Cardiac septum (tissue), 1 donor: ENCODE data around the gene MYDGF. TPM values are rescaled to one million over a fixed set of nuclear protein-coding genes. Genes with fewer than 3 reads are reported as not detected.
"Not testable (repeated sequence)": the region's sequence is repeated elsewhere in the genome, so short reads cannot be mapped to it uniquely, and the experiment has no call there.

ENCODE experiments used
- DNase-seq: peaks from one replicate; pipeline ENCODE4 v3.0.0-alpha.2; 2020; ENCODE audit warnings: low spot score
- intact Hi-C: fragments of 100-400 bp; cut with DNase I; formaldehyde crosslinking; loops from one replicate; pipeline ENCODE4 v1.14.0; 2022
- long read RNA-seq: library from polyadenylated mRNA; unstranded; transcript quantifications from one replicate; pipeline ENCODE4 v2.0.0, GENCODE V29; 2021
- total RNA-seq: library from RNA; stranded (reverse); fragmentation: NEBNext Ultra II Directional; extraction: Animal tissue kit (Norgen Biotek cat#: 25700); gene quantifications from one replicate; pipeline ENCODE4 v1.2.1, GENCODE V29; 2021
- donor health status: DM: no; HTN: no; CAD: no.

Gene MYDGF
- 37.1 TPM for total RNA-seq
- long read RNA-seq, transcript MYDGF-201 (6 exons, 1,018 nt): major isoform, 56 of 75 reads
- long read RNA-seq, partial matches to known transcripts: 15 of 75 reads
- long read RNA-seq, other reads (novel, unspliced or antisense): 4 of 75 reads

DNA sequence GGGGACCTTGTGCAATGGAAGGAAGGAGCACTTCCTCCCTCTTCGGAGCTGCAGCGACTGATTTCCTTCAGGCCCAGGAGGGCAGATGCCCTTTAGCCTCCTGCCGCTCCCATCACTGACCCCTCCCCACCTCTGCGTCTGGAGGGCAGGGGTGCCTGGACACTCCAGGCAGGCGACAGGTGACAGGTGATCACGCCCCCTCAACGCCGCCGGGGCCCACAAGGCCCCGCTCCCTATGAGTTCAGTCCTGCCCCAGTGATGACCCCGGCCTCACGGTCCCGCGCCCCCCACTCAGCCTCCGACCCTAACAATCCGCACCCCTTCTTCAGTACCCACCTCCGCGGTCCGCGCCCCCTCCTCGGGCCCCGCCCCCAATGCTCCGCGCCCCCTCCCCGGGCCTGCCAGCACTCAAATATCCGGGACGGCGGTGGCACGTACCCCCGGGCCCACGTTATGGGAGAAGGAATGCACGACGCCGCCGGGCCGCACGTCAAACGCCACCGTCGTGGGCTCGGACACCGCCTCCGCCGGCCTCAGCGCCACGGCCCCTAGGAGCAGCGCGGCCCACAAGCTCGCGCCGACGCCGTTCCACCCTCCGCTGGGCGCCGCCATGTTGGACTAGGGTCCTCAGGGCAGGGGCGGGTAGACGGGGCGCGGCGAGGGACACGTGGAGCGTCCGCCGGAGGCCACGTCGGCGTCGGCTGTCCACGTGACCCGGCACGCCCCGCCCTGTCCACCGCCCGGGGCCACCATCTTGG is at the start of gene MYDGF:
TSS of gene MYDGF (minus strand) at position 620 of the 758 bp plus-strand sequence. CDS start at position 612, 8 bp downstream.
- intact Hi-C loops: no loop called here
- peak; percentile 96 for DNase-seq

DNA sequence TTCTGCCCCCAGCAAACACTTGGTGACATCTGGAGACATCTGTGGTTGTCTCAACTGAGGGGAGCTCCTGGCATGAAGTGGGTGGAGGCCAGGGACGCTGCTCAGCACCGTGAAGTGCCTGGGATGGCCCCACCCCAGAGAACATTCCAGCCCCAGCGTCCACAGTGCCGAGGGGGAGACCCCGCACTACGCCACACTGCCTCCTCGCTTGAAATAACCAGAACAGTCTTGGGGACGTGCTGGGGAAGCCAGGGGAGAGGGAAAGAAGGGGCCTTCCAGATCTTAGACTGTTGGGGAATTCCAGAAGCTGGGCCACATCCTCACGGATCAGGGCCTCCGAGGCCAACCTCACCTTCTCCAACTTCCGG is 49.3 kb upstream of the MYDGF start:
- DNase-seq: no peak

DNA sequence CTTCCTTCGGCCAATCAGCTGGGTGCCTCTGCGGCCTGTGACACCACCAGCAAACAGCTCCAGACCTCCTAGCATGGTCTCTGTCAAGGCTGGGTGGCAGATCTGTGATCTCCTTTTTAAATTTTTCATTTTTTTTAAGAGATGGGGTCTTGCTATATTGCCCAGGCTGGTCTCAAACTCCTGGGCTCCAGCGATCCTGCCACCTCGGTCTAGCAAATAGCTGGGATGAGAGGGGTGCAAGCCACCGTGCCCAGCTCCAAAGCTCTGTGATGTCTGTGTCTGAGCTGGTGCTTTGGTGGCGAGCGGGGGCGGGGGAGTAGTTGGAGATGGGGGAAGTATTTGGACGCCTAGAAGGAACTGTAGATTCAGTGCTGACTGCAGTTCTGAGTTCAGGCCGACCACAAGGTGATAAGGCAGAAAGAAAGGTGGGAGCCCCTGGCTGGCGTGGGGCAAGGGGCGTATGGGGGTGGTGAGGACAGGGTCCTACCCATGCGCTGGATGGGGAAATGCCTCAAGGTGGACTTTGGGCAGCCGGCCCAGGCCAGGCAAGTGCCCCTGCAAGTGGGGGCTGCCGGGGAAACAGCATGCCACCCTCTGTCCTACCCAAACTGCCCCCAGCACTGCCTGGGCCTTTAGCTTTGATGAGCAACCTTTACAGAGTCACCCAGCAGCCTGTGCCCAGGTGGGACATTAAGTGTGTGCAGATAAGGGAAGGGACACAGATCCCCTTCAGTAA is 48.0 kb upstream of the MYDGF start:
- intact Hi-C loops: no loop called here
- no peak for DNase-seq

More for the DNA sequence above, 49.3 kb upstream of the MYDGF start:
- intact Hi-C loops: no loop called here

DNA sequence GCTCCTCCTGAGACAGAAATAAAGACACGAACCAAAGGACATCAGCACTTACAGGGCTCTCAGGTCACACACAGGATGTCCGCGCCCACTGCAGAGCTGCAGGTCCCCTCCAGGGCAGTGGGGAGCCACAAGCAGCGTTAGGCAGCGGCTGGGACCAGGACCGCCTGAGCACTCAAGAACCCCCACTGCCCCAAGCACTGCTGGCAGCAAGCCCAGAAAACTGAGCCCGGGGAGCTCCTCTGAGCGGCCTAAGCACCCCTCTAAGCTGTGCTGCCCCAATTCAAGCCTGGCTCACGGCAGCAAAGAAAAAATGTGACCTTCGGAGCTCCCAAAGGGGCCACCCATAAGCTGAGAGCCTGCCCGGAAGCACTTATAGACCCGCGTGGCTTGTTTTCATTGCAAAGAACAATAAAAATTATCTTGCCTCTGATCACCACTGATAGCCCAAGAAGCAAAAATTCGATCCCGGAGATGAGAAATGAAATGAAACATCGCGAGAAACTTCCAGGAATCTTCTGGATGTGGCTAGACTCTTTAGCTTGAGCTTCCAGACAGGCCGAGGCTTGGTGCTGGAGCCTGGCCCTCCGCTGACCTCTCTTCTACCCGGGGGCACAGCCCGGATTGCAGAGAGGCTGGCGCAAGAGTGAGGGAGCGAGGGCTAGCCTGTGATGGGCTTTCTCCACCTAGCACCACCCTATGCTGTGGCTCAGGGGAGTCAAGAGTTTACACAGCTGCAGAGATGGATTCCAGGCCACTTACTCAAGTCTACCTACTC is 47.2 kb upstream of the MYDGF start:
- no peak for DNase-seq
- intact Hi-C loops: no loop called here

DNA sequence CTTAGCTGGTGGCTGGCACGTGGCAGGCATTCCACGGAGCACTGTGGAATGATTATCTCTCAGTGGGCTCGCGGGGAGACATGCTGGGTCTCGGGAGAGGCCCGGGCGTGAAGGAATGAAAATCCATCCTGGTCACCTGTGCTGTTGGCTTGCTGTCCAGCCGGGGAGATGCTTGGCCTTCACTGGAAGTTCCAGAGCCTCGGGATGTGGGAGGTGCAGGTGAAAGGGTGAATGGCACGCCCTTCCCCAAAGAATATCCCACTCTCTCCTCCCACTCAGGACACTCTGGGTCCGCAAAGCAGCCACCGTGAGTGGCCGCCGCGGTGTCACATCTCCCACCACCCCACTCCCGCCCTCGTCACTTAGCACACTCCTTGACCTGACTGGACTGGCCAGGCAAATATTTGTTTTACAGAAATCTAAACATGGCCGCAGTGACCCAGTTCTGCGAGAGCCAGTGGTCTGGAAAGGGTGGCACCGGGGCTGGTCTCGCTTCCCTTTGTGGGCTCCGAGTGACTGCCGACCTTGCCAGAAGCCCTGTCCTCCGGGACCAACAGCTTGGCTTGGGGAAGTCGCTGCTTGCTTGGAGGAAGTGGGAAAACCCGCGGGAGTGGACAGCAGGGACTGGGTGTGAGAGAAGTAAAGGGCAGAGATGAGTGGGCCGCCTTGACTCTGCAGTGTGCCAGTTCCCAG is 45.5 kb upstream of the MYDGF start:
- intact Hi-C loops: no loop called here
- no peak for DNase-seq

DNA sequence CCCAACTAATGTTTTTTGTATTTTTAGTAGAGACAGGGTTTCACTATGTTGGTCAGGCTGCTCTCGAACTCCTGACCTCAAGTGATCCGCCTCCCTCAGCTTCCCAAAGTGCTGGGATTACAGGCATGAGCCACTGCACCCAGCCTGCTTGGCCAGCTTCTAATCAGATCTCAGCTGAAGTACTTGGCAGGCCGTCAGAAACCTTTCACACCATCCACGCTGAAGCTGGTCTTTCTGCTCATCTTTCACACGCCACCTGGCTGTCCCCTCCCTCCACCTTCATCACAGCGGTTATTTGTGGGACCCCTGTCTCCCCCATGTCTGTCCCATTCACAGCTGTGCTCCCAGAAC is 45.0 kb upstream of the MYDGF start:
- DNase-seq, intact Hi-C loops: not testable (repeated sequence)

DNA sequence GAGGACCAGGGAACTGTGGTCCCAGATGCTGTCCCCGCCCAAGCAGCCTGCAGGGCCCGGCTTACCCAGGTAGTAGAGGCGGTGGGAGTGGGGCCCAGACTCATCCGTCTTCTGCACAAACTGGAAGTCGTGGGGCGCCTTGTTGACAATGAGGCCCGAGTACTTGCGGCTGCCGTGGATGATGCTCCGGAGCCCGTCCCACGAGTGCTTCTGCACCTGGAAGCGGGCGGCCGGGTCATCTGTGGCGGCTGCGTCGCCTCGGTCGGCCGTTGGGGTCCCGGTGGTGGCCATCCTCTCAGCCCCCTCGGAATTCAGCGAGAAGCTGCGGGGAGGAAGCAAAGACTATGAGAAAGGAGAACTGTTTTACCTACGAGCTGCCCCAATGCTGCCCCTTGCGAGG is 43.9 kb upstream of the MYDGF start:
- DNase-seq: no peak
- intact Hi-C loops: no loop called here

DNA sequence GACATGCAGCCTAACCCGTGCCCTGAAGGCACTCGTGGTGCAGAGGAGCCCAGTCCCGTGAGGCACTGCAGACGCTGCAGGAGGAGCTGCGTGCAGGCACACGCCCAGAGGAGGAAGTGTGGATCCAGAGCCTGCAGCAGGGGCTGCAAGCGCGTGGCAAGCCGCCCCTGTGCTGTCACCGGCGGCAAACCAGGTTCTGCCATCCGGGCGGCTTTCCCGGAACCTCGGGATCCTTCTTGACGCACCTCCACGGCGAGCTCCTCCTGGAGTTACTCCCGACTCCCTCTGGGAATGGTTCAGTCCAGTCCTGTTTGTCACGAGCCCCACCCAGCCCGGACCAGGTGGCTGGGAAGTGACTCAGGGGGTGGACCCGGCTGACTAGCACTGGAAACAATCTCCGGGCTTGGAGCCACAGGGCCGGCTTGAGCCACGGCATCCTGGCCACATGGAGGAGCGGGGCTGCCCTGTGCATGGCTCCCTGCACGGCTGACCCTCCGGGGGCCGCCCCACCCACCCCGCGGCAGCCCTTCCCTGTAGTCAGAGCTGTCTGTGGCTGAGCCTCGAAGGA is 43.3 kb upstream of the MYDGF start:
- intact Hi-C loops: loop anchor here (2.0 kb wide), 1 partner anchor 75 kb away; the partner anchor contains the start of gene TNFAIP8L1
- peak; percentile 92 for DNase-seq

DNA sequence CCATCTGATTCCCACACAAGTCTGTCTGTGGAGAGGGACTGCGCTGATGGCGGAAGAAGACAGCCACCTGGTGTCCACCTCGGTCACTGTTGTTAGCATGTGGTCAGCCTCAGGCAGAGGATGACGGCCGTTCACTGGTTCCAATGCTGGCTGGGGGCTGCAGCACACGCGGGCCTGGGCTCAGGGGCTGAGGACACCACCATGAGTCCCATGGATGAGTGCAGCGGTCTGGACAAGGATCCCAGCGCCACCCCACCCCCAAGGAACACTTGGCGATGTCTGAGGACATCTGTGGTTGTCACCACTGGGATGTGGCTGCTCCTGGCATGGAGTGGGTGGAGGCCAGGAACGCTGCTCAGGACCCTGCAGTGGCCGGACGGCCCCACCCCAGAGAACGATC is 42.6 kb upstream of the MYDGF start:
- no peak for DNase-seq
- intact Hi-C loops: loop anchor here (2.0 kb wide), 1 partner anchor 74 kb away; the partner anchor contains the start of gene TNFAIP8L1

DNA sequence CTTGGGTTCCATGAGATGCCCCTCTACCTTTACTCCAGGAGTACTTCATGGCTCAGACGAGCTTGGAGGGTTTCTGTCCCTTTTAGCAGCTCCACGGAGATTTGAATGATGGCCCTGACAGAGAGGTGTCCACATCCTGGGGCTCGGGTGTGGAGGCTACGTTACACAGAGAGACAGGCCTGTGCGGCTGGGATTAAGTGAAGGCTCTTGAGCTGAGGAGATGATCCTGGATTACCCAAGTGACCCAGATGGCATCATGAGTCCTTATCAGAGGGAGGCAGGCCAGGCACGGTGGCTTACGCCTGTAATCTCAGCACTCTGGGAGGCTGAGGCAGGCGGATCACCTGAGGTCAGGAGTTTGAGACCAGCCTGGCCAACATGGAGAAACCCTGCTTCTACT is 41.1 kb upstream of the MYDGF start:
- intact Hi-C loops: no loop called here
- DNase-seq: no peak

DNA sequence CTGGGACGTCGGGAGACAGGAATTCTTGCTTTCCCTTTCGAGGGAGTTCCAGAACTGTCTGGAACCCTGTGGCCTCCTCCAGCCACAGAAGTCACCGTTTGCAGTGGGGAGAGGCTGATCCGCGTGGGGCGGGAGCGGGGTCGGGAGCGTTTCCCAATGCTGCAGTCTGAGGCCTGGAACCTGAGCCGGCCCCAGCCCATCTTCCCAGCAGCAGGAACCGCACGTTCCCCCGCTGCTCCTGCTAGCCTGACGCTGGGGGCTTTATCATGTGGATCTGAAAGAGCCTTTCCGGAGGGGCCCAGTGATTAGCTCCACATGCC is 40.1 kb upstream of the MYDGF start:
- no peak for DNase-seq
- intact Hi-C loops: no loop called here

DNA sequence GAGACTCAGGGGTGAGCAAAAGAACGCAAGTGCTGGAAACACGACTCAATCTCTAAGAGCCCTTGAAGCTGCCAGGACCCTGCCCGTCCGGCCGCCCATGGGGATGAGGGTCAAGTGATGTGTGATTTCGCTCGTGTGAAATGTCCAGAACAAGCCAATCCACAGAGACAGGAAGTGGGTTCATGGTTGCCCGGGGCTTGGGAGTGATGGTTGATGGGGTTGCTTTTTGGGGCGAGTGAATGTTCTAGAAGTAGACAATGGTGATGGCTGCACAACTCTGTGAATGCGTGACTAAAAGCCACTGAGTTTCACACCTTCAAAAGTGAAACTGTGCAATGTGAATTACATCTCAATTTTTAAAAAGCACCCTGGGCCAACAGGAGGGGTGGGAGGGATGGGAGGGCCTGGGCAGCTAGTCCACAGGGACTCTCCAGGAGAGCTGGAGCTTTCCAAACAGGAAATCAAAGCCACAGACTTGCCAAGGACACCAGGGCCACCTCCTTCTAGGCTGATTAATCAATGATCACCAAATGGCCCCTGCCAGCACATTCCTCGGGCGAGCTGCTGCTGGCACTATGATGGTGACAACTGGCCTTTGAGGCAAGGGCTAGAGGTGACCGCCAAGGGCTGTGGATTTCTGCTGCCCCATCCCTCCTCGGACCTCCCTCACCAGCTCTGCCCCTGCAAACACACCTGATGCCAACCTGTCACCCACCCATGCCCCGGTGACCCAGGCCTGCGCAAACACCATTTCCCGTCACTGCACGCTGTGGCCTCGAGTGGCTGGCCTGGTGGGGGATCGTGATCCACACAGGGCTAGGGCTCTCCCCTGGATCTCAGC is 39.5 kb upstream of the MYDGF start:
- intact Hi-C loops: no loop called here
- DNase-seq: no peak

DNA sequence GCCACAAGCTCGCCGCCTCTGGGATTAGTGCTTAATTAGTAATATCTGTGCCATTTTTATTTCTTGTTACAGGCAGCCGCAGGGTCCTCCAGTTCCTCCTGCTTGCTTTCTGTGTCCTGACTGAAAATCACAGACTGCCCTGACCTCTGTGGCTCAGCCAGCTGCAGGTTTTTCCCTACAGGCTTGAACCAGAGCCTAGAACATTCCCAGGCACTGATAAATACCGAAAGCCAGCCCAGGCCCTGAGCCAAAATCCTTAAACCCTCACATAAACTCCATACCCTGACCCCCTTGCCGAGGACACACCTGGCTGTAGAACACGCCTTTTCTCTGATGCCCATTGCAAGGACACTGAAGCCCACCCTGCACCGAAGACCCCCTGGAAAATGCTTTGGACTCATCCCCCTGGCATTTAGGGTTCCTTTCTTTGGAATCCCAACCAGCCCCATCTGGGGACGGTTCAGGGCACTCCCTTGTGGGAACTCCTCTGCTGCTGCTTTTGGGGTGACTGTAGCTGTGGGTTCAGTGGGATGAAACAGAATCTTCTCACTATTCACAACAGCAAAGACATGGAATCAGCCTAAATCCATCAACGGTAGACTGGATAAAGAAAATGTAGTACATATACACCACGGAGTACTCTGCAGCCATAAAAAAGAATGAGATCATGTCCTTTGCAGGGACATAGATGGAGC is 38.0 kb upstream of the MYDGF start:
- no peak for DNase-seq
- intact Hi-C loops: no loop called here

DNA sequence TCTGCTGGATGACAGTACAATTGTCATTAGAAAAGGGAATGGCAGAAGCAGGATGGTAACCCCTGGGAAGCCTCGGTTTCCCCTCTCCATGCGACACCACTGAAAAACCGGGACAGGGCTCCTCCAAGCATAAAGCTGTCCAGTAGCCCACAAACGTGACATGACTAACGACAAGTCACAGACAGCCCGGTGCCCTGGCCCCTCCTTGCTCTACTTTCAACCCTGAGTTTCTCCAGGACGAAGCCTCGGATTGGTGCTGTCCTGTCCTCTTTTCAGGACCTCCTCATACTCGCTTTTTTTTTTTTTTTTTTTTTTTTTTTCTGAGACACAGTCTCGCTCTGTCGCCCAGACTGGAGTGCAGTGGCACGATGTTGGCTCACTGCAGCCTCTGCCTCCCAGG is 37.2 kb upstream of the MYDGF start:
- no peak for DNase-seq
- intact Hi-C loops: no loop called here

DNA sequence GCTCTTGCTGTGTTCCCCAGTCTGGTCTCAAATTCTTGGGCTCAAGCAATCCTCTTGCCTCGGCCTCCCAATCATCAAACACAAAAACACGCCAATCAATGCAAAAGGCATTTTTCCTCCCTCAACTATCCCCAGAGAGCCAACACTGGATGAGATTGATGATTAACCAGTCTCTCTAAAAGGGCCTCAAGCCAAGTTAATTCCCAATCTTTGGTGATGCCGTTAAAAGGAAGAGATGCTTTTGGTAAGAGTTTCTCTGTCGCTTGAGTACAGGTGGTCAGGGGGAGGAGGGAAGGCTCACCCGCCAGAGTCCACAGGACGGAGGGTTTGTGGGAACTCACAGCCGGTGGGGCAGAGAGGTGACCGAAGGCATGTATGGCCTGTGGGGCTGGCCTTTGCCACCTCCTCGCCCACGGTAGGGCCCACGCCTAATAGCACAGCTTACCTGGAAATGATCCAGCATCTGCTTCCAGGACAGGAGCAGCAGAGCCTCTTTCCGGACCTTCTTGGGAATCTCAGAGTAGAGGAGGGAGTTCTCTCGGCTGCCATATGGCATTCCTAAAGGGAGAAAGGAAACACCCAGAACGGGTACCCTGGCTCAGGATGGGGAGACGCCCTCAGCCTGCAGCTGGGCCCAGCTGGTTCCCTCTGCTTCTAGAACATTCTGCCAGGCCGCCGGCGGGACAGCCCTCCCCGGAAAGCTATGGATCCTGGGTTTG is 35.4 kb upstream of the MYDGF start:
- no peak for DNase-seq
- intact Hi-C loops: no loop called here

DNA sequence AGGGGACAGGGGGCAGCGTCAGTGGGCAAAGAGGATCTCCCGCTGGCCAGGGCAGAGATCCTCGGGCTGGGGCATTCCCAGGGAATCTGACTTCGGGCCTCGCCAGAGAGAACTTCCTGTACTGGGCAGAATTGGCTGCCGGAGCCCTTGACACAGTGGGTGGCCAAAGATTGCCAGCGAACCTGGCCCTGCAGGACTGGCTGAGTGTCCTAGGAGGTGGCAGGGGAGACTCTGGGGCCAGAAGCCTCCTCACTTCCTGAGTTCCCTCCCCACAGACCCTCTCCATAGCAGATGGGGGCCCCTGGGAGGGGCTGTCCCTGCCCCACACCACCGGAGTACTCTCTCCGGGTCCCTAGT is 34.2 kb upstream of the MYDGF start:
- no peak for DNase-seq
- intact Hi-C loops: no loop called here

DNA sequence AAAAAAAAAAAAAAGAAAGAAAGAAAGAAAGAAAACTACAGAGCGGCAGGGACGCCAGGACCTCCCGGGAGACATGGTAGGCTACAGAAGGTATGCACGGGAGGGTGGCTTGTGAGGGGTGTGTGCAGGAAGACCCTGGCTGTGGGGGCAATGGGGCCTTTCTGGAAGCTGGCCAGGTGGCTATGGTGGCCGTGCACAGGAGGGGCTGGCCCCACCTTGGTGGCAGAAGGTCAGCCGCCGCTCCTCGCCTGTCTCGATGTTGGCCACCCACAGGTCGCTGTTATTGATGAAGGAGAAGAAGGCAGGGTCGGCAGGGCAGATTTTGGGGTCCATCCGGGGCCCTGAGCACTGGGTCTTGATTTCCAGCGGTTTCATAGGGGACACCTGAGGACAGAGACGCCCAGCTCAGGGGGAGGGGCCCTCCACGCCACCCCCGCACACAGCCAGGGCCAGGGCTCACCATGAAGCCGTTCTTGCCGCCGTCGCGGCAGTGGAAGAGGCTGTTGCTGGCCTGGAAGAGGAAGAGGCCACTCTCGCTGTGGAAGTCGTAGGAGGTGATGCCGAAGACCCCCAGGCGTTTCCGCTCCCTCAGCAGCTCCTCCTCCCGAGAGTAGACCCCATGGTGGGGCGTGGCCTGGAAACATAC is 33.7 kb upstream of the MYDGF start:
- intact Hi-C loops: no loop called here
- no peak for DNase-seq
